HAP-1 (cell line): ENCODE data around the gene LPIN1.

ENCODE experiments used
- DNase-seq, 2 experiments: peaks; one replicate each; pipeline ENCODE4 v3.0.0-alpha.2; 2016 to 2020; ENCODE audit warnings: low spot score in 2 of 2
- H3K27me3 ChIP-seq: fragments of 250-450 bp; sonication (Bioruptor Pico); 2 replicates; pipeline ENCODE4 v1.5.1; 2020; ENCODE audit warnings: low read depth, mild to moderate bottlenecking, moderate library complexity
- H3K36me3 ChIP-seq: fragments of 250-450 bp; sonication (Bioruptor Pico); replicated peaks from 2 replicates; pipeline ENCODE4 v1.5.1; 2020; ENCODE audit warnings: mild to moderate bottlenecking
- H3K4me1 ChIP-seq: fragments of 250-450 bp; sonication (Bioruptor Pico); 2 replicates; pipeline ENCODE4 v1.5.1; 2020; ENCODE audit warnings: mild to moderate bottlenecking
- H3K4me3 ChIP-seq: fragments of 250-450 bp; sonication (Bioruptor Pico); 2 replicates; pipeline ENCODE4 v1.5.1; 2020; ENCODE audit warnings: mild to moderate bottlenecking, moderate library complexity
- H3K9me3 ChIP-seq: fragments of 250-450 bp; sonication (Bioruptor Pico); 2 replicates; pipeline ENCODE4 v1.5.1; 2020; ENCODE audit warnings: mild to moderate bottlenecking, moderate library complexity
- in situ Hi-C: fragments of 300-500 bp; cut with MboI; formaldehyde crosslinking; loops from 3 replicates; pipeline ENCODE4 v1.14.3; 2020; ENCODE audit warnings: low sequenced_read_pairs, inconsistent platforms, mixed read lengths

The LPIN1 gene

DNA sequence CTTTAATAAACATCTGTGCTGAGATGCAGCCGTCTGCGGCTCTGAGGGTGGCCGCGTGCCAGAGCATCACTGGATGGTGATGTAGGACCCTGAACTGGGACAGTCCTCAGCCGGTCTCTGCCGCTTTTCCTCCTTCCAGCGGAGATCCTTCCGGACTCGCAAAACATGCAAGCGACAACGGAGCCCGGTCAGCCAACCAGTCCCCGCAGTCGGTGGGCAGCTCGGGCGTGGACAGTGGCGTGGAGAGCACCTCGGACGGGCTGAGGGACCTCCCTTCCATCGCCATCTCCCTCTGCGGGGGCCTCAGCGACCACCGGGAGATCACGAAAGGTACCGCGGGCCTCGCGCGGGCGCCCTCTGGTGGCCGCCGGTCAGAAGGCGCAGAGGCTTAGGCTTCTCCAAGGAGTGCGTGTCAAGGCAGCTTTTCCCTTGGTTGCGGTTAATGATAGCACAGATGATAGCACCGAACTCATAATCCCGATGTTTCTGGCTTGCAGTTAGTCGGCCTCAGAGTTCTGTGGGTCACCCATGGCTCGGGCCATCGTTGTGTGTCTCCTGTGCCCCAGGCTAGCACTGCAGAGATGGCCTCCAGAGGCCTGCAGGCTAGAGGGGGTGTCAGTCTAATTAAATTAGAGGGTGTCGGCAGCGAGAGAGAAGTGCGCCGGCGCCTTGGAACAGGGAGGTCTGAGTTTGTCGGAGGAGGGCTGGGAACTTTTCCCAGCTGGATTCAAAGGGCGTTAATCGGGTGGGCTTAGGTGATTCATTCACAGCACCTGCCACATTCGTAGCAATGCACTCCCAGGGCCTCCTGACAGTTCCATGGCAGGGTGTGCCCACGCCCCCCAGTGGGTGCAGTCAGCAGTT, 38.5 kb downstream of the LPIN1 start:
- Histone ChIP-seq H3K27me3 (no peaks in the 10 kb centered on the region), H3K36me3 (peaks cover 44% of the 10 kb centered on the region), H3K4me3 (no peak overlapping the region), H3K4me1 (no peaks in the 10 kb centered on the region; the same call in 1 of the 2 replicates), H3K9me3 (no peaks in the 10 kb centered on the region)
- DNase-seq, result peak; percentile 16 to 69
- in situ Hi-C loops, result loop anchor here (5.0 to 25.0 kb wide), 2 partner anchors 93 to 648 kb away; a partner anchor contains a TSS

DNA sequence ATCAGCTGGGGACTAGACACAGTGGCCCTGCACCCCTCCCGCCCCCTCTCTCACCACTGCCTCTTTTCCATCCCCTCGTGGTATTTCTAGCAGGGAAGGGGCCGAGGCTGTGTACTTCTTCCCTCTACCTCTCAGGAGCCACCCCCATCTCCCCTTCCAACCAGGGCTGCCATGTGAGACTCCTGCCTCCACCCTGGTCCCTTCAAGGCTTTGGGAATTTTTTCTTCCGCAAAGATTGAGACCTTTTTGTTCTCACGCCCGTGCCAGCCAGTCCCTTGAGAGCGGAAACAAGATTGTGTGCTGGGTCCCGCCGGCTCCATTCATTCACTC, 39.1 kb downstream of the LPIN1 start:
- peaks cover 44% of the 10 kb centered on the region for H3K36me3 ChIP-seq
- H3K9me3 ChIP-seq, result no peaks in the 10 kb centered on the region
- H3K4me3 ChIP-seq, result no peak overlapping the region
- H3K4me1 ChIP-seq, result no peaks in the 10 kb centered on the region; the same call in 1 of the 2 replicates
- no peaks in the 10 kb centered on the region for H3K27me3 ChIP-seq
- in situ Hi-C loops, result loop anchor here (25.0 kb wide), 1 partner anchor 648 kb away; a partner anchor contains a TSS
- no peak for DNase-seq

DNA sequence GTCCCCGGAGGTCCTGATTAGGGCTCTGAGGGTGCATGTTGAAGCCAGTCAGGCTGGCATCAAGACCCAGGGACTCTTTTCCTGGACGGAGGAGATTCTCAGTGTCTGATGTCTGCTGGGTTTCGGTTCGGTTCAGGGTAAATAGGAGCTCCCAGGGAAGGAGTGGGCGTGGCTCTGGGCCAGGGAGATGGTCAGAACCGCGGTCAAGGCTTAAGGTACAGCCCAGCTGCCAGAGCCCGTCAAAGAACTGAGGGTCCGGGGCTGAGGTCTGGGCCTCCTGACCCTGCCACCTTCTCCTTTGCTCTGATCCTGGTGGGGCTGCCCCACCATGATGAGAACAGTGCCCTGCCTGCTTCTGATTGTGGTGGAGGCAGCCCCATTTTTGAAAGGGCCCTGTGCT, 39.8 kb downstream of the LPIN1 start:
- no peak for DNase-seq
- Histone ChIP-seq H3K4me3 (no peak overlapping the region), H3K4me1 (no peaks in the 10 kb centered on the region; the same call in 1 of the 2 replicates), H3K27me3 (no peaks in the 10 kb centered on the region), H3K36me3 (peaks cover 43% of the 10 kb centered on the region), H3K9me3 (no peaks in the 10 kb centered on the region; the same call in 1 of the 2 replicates)
- in situ Hi-C loops, result loop anchor here (25.0 kb wide), 1 partner anchor 649 kb away; a partner anchor contains a TSS

DNA sequence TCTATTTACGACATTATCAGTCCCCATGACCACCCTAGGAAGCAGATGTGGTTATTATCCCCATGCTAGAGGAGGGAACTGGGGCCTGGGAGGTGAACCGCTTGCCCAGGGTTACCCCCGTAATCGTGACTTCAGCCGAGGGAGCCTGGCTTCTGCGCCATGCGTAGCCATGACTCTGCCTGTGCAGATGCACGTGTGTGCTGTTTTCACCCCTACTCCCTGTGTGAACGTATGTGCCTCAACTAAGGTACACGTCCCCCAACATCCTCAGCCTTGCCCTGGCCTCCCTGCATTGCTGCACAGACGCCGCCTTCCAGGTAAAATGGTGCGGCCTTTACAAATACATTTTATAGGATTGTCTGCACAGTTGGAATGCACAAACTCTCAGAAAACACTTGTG, 40.2 kb downstream of the LPIN1 start:
- Histone ChIP-seq H3K27me3 (no peaks in the 10 kb centered on the region), H3K36me3 (peaks cover 42% of the 10 kb centered on the region), H3K4me1 (no peaks in the 10 kb centered on the region; the same call in 1 of the 2 replicates), H3K9me3 (no peaks in the 10 kb centered on the region; the same call in 1 of the 2 replicates), H3K4me3 (no peak overlapping the region)
- in situ Hi-C loops, result loop anchor here (25.0 kb wide), 1 partner anchor 649 kb away; a partner anchor contains a TSS
- DNase-seq, result no peak

DNA sequence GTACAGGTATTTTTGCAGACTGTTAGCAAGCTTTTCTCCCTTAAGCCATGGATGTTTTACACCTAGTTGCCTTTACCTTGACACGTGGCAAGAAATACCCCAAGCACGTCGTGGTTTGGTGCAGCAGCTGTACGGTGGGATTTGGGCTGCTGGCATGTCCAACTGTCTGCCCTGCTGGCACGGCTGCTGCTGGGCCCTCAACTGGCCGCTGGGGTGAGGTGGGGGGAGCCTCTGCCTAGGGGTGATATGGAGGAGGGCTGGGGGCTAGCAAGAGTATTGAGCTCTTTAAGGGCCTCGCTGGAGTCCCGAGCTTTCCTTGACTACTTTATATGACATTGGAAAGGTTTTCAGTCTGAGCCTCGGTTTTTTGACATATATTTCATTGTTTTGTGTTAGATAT, 41.6 kb downstream of the LPIN1 start:
- in situ Hi-C loops, result loop anchor here (25.0 kb wide), 1 partner anchor 651 kb away; a partner anchor contains a TSS
- Histone ChIP-seq H3K27me3 (no peaks in the 10 kb centered on the region), H3K4me1 (no peaks in the 10 kb centered on the region; the same call in 1 of the 2 replicates), H3K9me3 (no peaks in the 10 kb centered on the region; the same call in 1 of the 2 replicates), H3K4me3 (no peak overlapping the region), H3K36me3 (peaks cover 48% of the 10 kb centered on the region)
- no peak for DNase-seq

DNA sequence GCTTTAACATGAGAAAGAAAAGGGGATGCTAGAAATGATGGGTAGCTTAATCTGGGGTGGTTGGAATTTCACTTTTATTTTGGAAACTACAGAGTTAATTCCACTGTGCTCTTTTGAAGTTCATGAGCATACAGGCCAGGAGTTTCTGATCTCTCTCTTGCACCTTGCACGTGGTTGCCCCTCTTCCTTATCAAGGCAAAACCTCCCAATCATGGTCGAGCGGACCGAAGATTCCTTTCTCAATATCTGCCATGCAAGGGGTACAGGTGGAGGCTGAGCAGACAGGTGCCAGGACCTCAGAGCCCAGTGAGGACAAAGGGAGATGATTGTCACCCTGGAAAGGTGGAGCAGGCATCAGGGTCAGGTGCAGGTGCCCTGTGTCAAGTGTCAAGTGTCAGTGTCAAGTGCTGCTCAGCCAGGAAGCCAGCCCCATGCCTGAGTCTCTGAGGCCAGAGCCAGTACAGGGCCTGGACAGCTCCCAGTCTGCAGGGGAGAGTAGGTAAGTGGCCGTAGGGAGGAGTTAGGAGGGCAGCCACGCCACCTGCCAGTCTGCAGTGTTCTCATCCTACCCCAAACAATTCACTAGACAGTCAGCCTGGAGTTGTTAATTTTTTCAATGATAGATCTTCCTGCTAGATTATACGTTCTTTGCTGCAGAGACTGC, 42.2 kb downstream of the LPIN1 start:
- H3K4me1 ChIP-seq, result no peaks in the 10 kb centered on the region; the same call in 1 of the 2 replicates
- peaks cover 49% of the 10 kb centered on the region for H3K36me3 ChIP-seq
- no peaks in the 10 kb centered on the region for H3K27me3 ChIP-seq
- in situ Hi-C loops, result loop anchor here (25.0 kb wide), 1 partner anchor 651 kb away; a partner anchor contains a TSS
- no peak overlapping the region for H3K4me3 ChIP-seq
- no peaks in the 10 kb centered on the region; the same call in 1 of the 2 replicates for H3K9me3 ChIP-seq
- no peak for DNase-seq

DNA sequence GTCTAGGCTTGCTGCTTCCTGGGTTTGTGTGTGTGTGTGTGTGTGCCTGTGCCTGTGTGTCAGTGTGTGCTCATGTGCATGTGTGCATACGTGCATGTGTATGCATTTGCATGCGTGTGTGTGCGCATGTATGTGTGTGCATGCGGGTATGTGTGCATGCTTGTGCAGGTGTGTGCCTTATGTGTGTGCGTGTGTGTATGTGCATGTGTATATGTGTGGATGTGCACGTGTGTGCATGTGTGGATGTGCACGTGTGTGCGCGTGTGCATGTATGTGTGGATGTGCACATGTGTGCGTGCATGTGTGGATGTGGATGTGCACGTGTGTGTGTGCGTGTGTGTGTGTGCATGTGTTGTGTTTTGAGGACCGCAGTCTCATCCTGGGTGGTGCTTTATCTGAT, 42.8 kb downstream of the LPIN1 start:
- no peak overlapping the region for H3K4me3 ChIP-seq
- no peaks in the 10 kb centered on the region; the same call in 1 of the 2 replicates for H3K4me1 ChIP-seq
- no peaks in the 10 kb centered on the region; the same call in 1 of the 2 replicates for H3K9me3 ChIP-seq
- no peak for DNase-seq
- peaks cover 50% of the 10 kb centered on the region for H3K36me3 ChIP-seq
- H3K27me3 ChIP-seq, result no peaks in the 10 kb centered on the region
- in situ Hi-C loops, result loop anchor here (25.0 kb wide), 1 partner anchor 652 kb away; a partner anchor contains a TSS

DNA sequence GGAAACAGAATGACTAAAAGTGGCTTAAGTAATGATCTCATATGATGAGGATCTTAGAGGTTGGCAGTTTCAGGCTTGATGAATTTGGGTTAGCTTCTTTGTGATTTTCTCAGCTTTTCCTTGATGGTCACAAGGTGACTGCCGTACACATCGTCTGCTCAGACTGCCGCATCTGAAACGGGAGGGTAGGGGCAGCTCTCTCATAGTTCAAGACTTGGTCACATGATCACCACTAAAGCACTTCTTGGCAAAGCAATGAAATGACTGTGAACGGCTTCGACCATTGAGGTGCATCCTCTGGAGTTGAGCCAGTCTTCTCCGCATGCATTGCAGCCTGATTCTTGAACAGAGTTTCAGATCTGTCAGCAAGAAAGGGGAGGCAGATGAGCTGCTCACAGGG, 43.8 kb downstream of the LPIN1 start:
- no peak for DNase-seq
- Histone ChIP-seq H3K4me3 (no peak overlapping the region), H3K27me3 (no peaks in the 10 kb centered on the region), H3K4me1 (no peaks in the 10 kb centered on the region), H3K9me3 (no peaks in the 10 kb centered on the region; the same call in 1 of the 2 replicates), H3K36me3 (peaks cover 53% of the 10 kb centered on the region)
- in situ Hi-C loops, result loop anchor here (25.0 kb wide), 1 partner anchor 653 kb away; a partner anchor contains a TSS

DNA sequence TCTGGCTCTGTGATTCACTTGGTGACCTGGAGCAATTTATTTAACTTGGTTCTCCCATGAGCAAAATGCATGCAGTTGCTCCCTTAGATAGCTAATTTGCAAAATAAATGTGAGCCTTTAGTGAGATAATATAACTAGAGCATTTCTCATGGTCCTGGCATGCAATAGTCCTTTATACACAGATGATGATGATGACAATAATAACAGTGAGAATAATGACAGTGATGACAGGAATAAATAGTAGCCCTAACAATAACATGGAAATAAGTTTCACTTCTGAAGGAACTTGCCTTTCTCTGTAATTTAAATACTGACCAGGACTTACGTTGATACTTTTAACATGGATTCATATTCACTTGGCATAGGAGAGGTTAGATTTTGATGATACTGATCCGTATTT, 49.2 kb downstream of the LPIN1 start:
- no peak for DNase-seq
- H3K4me1 ChIP-seq, result no peaks in the 10 kb centered on the region
- no peak overlapping the region for H3K4me3 ChIP-seq
- peaks cover 54% of the 10 kb centered on the region for H3K36me3 ChIP-seq
- in situ Hi-C loops, result loop anchor here (25.0 kb wide), 1 partner anchor 658 kb away; a partner anchor contains a TSS
- no peaks in the 10 kb centered on the region for H3K27me3 ChIP-seq
- no peaks in the 10 kb centered on the region; the same call in 1 of the 2 replicates for H3K9me3 ChIP-seq

DNA sequence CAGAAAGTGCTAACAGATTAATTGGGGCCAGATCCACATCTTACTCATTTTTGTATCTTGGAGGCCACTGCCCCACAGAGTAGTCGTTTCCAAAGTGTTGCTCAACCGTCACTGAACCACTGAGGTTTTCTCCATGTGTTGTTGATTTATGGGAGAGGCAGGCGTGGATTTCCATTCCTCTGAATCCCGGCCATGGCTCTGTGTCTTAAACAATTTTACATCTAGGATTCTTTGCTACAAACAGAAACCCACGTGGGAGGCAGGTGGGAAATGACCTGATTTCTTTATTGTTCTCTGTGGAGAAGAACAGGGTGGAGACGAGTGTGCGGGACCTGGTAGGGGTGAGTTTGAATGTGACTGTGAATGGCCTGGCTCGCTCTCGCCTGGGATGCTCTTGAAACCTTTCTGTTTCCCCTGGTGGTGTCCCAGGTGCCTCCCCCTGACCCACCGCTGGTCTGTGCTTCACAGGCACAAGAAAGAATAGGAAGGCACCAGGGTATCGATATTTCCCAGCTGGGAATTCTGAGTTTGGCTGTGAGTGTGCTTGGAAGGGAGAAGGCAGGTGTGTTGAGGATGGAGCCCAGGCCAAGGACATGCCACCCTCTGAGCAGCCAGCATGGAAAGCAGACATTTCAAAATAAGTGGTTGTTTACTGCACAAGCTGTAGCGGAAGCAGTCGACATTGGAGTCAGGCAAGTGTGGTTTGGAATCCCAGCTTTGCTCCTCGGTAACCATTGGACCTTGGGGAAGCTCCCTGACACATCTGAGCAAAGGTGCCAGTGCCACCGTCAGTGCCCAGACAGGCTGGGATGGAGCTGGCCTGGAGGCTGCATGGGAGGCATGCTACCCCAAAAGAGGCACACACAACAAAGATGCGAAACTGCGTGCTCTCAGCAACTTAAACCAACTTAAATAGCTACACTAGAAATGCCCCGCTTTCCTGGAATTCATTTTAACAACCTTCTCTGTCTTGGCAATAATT, 50.0 kb downstream of the LPIN1 start:
- H3K9me3 ChIP-seq, result no peaks in the 10 kb centered on the region
- H3K4me1 ChIP-seq, result no peaks in the 10 kb centered on the region
- in situ Hi-C loops, result loop anchor here (25.0 kb wide), 1 partner anchor 659 kb away; a partner anchor contains a TSS
- no peak for DNase-seq
- H3K4me3 ChIP-seq, result no peak overlapping the region
- H3K27me3 ChIP-seq, result no peaks in the 10 kb centered on the region
- peaks cover 48% of the 10 kb centered on the region for H3K36me3 ChIP-seq

DNA sequence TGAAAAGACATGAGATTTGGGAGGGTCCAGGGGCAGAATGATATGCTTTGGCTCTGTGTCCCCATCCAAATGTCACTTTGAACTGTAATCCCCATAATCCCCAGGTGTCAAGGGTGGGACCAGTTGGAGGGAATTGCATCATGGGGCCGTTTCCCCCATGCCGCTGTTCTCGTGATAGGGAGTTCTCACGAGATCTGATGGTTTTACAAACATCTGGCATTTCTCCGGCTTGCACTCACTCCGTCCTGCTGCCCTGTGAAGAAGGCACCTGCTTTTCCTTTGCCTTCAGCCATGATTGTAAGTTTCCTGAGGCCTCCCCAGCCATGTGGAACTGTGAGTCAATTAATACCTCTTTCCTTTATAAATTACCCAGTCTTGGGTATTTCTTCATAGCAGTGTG, 51.4 kb downstream of the LPIN1 start:
- Histone ChIP-seq H3K36me3 (peaks cover 34% of the 10 kb centered on the region), H3K4me1 (no peaks in the 10 kb centered on the region), H3K9me3 (no peaks in the 10 kb centered on the region), H3K4me3 (no peak overlapping the region), H3K27me3 (no peaks in the 10 kb centered on the region)
- no peak for DNase-seq
- in situ Hi-C loops, result loop anchor here (25.0 kb wide), 1 partner anchor 661 kb away; a partner anchor contains a TSS

DNA sequence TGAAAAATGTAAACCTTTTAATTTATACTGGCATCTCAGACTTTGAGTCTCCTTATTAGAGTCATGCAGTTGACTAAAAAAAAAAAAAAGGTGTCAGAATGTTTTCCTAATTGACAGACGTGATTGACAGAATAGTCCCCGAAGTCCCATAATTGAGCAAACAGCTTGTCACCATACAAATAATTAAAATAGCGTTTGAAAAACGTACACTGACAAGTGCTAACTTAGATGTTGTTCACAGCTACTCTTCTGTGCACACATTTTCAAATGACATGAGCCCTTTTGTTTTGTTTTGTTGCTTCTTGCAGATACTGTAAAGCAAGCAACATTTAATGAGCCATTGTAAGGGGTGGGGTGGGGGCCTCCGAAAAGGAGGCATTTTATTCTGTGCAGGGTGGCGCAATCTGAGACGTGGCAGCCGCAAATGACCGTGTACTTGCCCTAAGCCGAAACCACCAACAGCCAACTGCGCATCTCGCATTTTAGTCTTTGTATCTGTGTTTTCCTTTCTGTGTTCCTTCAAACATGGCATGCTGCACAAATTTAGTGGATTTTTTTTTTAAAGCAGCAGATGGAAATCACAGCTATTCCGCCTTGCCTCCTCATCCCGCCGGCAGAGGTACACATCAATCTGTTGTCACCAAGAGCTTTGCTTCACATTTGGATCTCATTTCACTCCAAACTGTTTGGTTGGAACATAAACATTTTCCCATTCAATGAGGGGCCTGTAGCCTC, 52.4 kb downstream of the LPIN1 start:
- H3K9me3 ChIP-seq, result no peaks in the 10 kb centered on the region
- H3K4me3 ChIP-seq, result no peak overlapping the region
- no peaks in the 10 kb centered on the region for H3K4me1 ChIP-seq
- in situ Hi-C loops, result loop anchor here (25.0 kb wide), 1 partner anchor 662 kb away; a partner anchor contains a TSS
- no peaks in the 10 kb centered on the region for H3K27me3 ChIP-seq
- no peak for DNase-seq
- peaks cover 29% of the 10 kb centered on the region for H3K36me3 ChIP-seq
